ENCODE results near the gene IL36RN.

Gene IL36RN

GRCh38 chr2:113039719-113040118 is 19.3 kb upstream of the IL36RN start:
- TF ChIP-seq CTCF (IDR thresholded peaks at IDR 0.05; ENCODE audit: control insufficient read depth, insufficient read depth, low read depth, low read length, missing control alignments), result no peak
- H3K4me3 ChIP-seq (ENCODE audit: control insufficient read depth, low read depth, low read length), result no peak overlapping the region
- no peak for DNase-seq (ENCODE audit: low read depth)

- no peak for DNase-seq (ENCODE audit: low read depth)
- no peak overlapping the region for H3K4me3 ChIP-seq (ENCODE audit: control insufficient read depth, low read depth, low read length)
- no peak for TF ChIP-seq CTCF (IDR thresholded peaks at IDR 0.05; ENCODE audit: control insufficient read depth, insufficient read depth, low read depth, low read length, missing control alignments)
These were observed 17.1 kb upstream of the IL36RN start for GRCh38 chr2:113041871-113042270.

GRCh38 chr2:113046465-113046864 is 12.5 kb upstream of the IL36RN start:
- no peak for TF ChIP-seq CTCF (IDR thresholded peaks at IDR 0.05; ENCODE audit: control insufficient read depth, insufficient read depth, low read depth, low read length, missing control alignments)
- DNase-seq (ENCODE audit: low read depth), result no peak
- no peak overlapping the region for H3K4me3 ChIP-seq (ENCODE audit: control insufficient read depth, low read depth, low read length)

DNA sequence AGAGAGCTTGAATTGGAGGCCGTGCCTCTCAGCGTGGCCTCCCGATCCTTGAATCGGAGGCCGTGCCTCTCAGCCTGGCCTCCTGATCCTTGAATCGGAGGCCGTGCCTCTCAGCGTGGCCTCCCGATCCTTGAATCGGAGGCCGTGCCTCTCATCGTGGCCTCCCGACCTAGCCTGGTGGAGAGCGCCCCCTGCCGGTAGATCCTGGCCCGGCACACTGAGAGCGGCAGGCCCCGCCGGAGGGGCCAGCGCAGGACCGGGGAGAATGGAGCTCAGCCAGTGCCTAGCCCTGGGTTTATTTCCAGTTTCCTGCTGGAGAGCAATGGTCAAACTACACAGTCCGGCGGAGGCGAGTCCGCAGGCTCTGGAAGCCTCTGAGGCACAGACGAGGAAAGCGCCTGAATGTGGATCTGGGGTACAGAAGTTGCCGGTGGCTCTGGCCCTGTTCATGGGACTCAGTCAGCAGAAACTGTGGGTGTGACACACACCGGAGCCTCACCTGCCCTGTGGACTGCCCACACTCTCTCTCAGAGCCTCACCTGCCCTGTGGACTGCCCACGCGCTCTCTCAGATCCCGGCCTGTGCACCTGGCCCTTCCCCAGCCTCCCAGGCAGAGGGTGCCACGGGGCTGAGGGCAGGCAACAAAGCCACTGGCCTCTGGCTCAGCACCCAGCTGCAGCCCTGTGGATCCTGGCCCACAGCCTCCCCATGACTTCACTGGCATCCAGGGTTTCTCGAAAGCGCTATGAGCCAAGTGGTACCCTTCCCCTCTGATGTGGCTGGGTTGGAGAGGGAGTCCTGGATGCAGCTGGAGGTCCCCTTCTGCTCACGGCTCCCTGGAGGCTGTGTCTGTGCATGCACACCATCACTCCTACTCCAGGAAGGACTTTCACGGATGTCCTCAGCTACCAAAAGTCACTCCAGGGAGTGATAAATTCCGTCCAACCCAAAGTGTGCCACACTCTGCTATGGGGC is 7.8 kb upstream of the IL36RN start:
- no peak for TF ChIP-seq CTCF (IDR thresholded peaks at IDR 0.05; ENCODE audit: control insufficient read depth, insufficient read depth, low read depth, low read length, missing control alignments)
- no peak for DNase-seq (ENCODE audit: low read depth)
- H3K4me3 ChIP-seq (ENCODE audit: control insufficient read depth, low read depth, low read length), result no peak overlapping the region

DNA sequence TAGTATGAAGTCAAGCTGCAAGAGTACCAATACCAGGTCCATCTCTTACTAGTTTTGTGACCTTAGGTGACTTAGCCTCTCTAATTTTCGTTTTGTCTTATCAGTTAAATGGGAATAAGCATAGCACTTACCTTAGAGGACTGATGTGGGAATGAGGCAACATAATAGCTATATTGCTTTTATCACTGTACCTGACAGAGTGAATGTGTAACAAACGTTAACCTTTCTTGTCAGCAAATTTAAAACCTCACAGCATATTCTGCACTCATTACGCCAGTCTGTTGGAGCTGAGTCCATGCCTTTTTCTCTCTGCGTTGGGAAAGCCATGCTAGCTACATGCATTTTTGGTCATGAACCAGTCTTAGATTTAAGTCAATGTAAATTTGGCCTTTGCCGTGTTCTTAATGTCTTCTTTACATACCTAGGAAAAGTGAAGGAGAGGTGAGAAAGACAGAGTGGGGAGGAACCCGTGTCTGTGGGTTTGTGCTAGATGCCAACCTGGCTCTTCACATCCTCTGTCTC is 6.5 kb upstream of the IL36RN start, which contains the start of gene IL36B:
TSS of gene IL36B (minus strand) at position 472 of the 522 bp plus-strand sequence.
- no peak for TF ChIP-seq CTCF (IDR thresholded peaks at IDR 0.05; ENCODE audit: control insufficient read depth, insufficient read depth, low read depth, low read length, missing control alignments)
- DNase-seq (ENCODE audit: low read depth), result no peak
- no peak within 1 kb of the TSS for H3K4me3 ChIP-seq (ENCODE audit: control insufficient read depth, low read depth, low read length)

DNA sequence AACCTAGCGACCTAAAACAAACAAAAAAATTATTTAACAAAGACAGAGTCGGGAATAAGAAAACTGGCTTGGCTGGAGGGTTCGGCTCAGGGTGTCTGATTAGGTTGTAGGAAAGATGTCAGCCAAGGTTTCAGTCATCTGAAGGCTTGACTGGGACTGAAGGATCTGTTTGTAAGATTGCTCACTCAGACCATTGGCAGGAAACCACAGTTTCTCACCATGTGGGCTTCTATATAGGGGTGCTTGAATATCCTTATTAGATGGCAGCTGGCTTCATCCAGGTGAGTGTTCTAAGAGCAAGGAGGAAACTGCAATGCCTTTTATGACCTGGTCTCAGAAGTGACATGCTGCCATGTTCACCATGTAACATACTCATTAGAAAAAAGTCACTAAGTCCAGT is 5.3 kb upstream of the IL36RN start:
- no peak for TF ChIP-seq CTCF (IDR thresholded peaks at IDR 0.05; ENCODE audit: control insufficient read depth, insufficient read depth, low read depth, low read length, missing control alignments)

More for the DNA sequence above, 5.3 kb upstream of the IL36RN start:
- no peak overlapping the region for H3K4me3 ChIP-seq (ENCODE audit: control insufficient read depth, low read depth, low read length)
- DNase-seq (ENCODE audit: low read depth), result no peak
